Spleen (tissue), 7 donors: ENCODE data around the gene SPOCK3.

Experiments used
- CTCF ChIP-seq, 11 experiments: fragments of 200-600 bp in 7 of 11; fragments of 450-650 bp in 4 of 11; sonication (generic) in 4 of 11; IDR thresholded peaks in 8 of 11; conservative IDR thresholded peaks in 3 of 11; 1 replicate in 7 of 11; 2 replicates in 4 of 11; pipeline versions ENCODE4 v1.4.0 to v1.8.0; 2016 to 2021; ENCODE audit warnings: antibody characterized with exemption in 11 of 11, inconsistent platforms in 4 of 11, mild to moderate bottlenecking in 1 of 11
- POLR2A ChIP-seq, 3 donors: fragments of 450-650 bp; IDR thresholded peaks; one replicate each; pipeline ENCODE4 v1.5.1; 2017; ENCODE audit warnings: antibody characterized with exemption in 3 of 3, mild to moderate bottlenecking in 1 of 3
- POLR2AphosphoS5 ChIP-seq, 3 donors: sonication (generic); formaldehyde crosslinking; IDR thresholded peaks; one replicate each; pipeline ENCODE4 v1.5.1; 2017; ENCODE audit warnings: antibody characterized with exemption in 3 of 3
- donor health status: DM: no; HTN: no; CAD: no; lungs with moderate emphysema.
- donor health status: DM: no; HTN: no; CAD: no.
- donor health status: DM: no; HTN: no; CAD: no.

GRCh38 chr4:167079762-167080161 lies 154.5 kb downstream of the SPOCK3 start:
- TF ChIP-seq POLR2A (IDR thresholded peaks at IDR 0.05) (no peak), CTCF (IDR thresholded peaks at IDR 0.05 in 8 of 11, conservative IDR thresholded peaks at IDR 0.05 in 3 of 11) (no peak), POLR2AphosphoS5 (IDR thresholded peaks at IDR 0.05) (no peak)
